HG02840 (cell line): Measurements from ENCODE around the gene RHEX.

ENCODE experiments used
- ATAC-seq: cut with Tn5 transposase; IDR thresholded peaks from one replicate; pipeline ENCODE4 v1.9.1; 2021; ENCODE audit warnings: mild to moderate bottlenecking, moderate library complexity, moderate number of reproducible peaks; ENCODE audit not compliant: unreplicated experiment, low FRiP score

RHEX gene

GRCh38 chr1:206144605-206145004, 91.6 kb downstream of the RHEX start:
- ATAC-seq: no peak

GRCh38 chr1:206145771-206146290, 92.9 kb downstream of the RHEX start:
- no peak for ATAC-seq
